Vagina (tissue), 2 donors: ENCODE measurements around the gene FAM98B. TPM values are rescaled to one million over a fixed set of nuclear protein-coding genes. Genes with fewer than 3 reads are reported as not detected.

Experiments
- DNase-seq, 2 donors: peaks; one replicate each; pipeline ENCODE4 v3.0.0-alpha.2; 2017; ENCODE audit errors: extremely low spot score in 2 of 2
- H3K27ac ChIP-seq: fragments of 200-600 bp; sonication (generic); one replicate; pipeline ENCODE4 v1.5.1; 2019
- H3K27me3 ChIP-seq: fragments of 200-600 bp; sonication (generic); one replicate; pipeline ENCODE4 v1.5.1; 2019
- H3K36me3 ChIP-seq, 2 donors: fragments of 200-600 bp; sonication (generic); one replicate each; pipeline ENCODE4 v1.5.1; 2017 to 2019
- H3K4me1 ChIP-seq: fragments of 200-600 bp; sonication (generic); one replicate; pipeline ENCODE4 v1.5.1; 2019
- H3K4me3 ChIP-seq, 2 donors: fragments of 200-600 bp; sonication (generic); 1 replicate in 1 of 2; 2 replicates in 1 of 2; pipeline ENCODE4 v1.5.1; 2016 to 2019
- H3K9me3 ChIP-seq: fragments of 200-600 bp; sonication (generic); one replicate; pipeline ENCODE4 v1.5.1; 2019
- CTCF ChIP-seq, 3 experiments: fragments of 450-650 bp in 2 of 3; fragments of 200-600 bp in 1 of 3; sonication (generic) in 1 of 3; IDR thresholded peaks; one replicate each; pipeline ENCODE4 v1.5.1; 2017 to 2019; ENCODE audit warnings: antibody characterized with exemption in 3 of 3, mild to moderate bottlenecking in 2 of 3, moderate library complexity in 2 of 3
- POLR2A ChIP-seq, 2 donors: fragments of 450-650 bp; IDR thresholded peaks; one replicate each; pipeline ENCODE4 v1.6.1; 2017; ENCODE audit warnings: antibody characterized with exemption in 2 of 2, mild to moderate bottlenecking in 2 of 2, moderate library complexity in 2 of 2
- POLR2AphosphoS5 ChIP-seq, 2 donors: sonication (generic); formaldehyde crosslinking; IDR thresholded peaks; one replicate each; pipeline ENCODE4 v1.9.0; 2017; ENCODE audit warnings: antibody characterized with exemption in 2 of 2, mild to moderate bottlenecking in 2 of 2, low read depth in 1 of 2; ENCODE audit not compliant: insufficient read depth in 1 of 2
- intact Hi-C: fragments of 100-400 bp; cut with DNase I; formaldehyde crosslinking; loops from one replicate; pipeline ENCODE4 v1.15.1; 2023
- total RNA-seq: library from RNA; depleted of rRNA; stranded (reverse); fragments of >200 nt; gene quantifications from one replicate; pipeline ENCODE4 v1.2.3, GENCODE V29; 2016

The FAM98B gene
- total RNA-seq, 1 donor from 2014 or later, result 18.7 TPM

GRCh38 chr15:38486936-38487335, 33.0 kb downstream of the FAM98B start:
- intact Hi-C loops, result no loop called here
- Histone ChIP-seq H3K4me1 (no peaks in the 10 kb centered on the region), H3K36me3 (peaks cover 0 to 11% of the 10 kb centered on the region in 2 donors), H3K4me3 (no peak overlapping the region), H3K9me3 (no peaks in the 10 kb centered on the region), H3K27ac (no peak overlapping the region), H3K27me3 (no peaks in the 10 kb centered on the region)
- no peak for TF ChIP-seq POLR2AphosphoS5 (IDR thresholded peaks at IDR 0.05; ENCODE audit: insufficient read depth in 1 of 2, low read depth in 1 of 2)
- TF ChIP-seq POLR2A (IDR thresholded peaks at IDR 0.05), result no peak
- TF ChIP-seq CTCF (IDR thresholded peaks at IDR 0.05), result no peak
- no peak for DNase-seq

- no peaks in the 10 kb centered on the region for H3K9me3 ChIP-seq
- H3K27me3 ChIP-seq, result no peaks in the 10 kb centered on the region
- intact Hi-C loops, result no loop called here
- DNase-seq, result no peak
- H3K4me1 ChIP-seq, result no peaks in the 10 kb centered on the region
- TF ChIP-seq CTCF (IDR thresholded peaks at IDR 0.05), result no peak
- TF ChIP-seq POLR2AphosphoS5 (IDR thresholded peaks at IDR 0.05; ENCODE audit: insufficient read depth in 1 of 2, low read depth in 1 of 2), result no peak
- no peak overlapping the region for H3K4me3 ChIP-seq
- H3K36me3 ChIP-seq, result peaks cover 0 to 11% of the 10 kb centered on the region in 2 donors
- H3K27ac ChIP-seq, result no peak overlapping the region
These were observed 33.5 kb downstream of the FAM98B start for GRCh38 chr15:38487378-38487777.

- no peak overlapping the region for H3K27ac ChIP-seq
- no peak for TF ChIP-seq POLR2AphosphoS5 (IDR thresholded peaks at IDR 0.05; ENCODE audit: insufficient read depth in 1 of 2, low read depth in 1 of 2)
- TF ChIP-seq POLR2A (IDR thresholded peaks at IDR 0.05), result no peak
- TF ChIP-seq CTCF (IDR thresholded peaks at IDR 0.05), result no peak
These were observed 36.5 kb downstream of the FAM98B start for GRCh38 chr15:38490242-38490922.

GRCh38 chr15:38496151-38496550, 42.2 kb downstream of the FAM98B start:
- Histone ChIP-seq H3K4me1 (no peaks in the 10 kb centered on the region), H3K27ac (no peak overlapping the region), H3K36me3 (no peaks in the 10 kb centered on the region), H3K27me3 (no peaks in the 10 kb centered on the region), H3K4me3 (no peak overlapping the region), H3K9me3 (no peaks in the 10 kb centered on the region)
- no peak for DNase-seq
- TF ChIP-seq POLR2A (IDR thresholded peaks at IDR 0.05) (no peak), CTCF (IDR thresholded peaks at IDR 0.05) (no peak), POLR2AphosphoS5 (IDR thresholded peaks at IDR 0.05; ENCODE audit: insufficient read depth in 1 of 2, low read depth in 1 of 2) (no peak)
- intact Hi-C loops, result no loop called here

More at GRCh38 chr15:38490242-38490922, 36.5 kb downstream of the FAM98B start:
- no peak overlapping the region for H3K4me3 ChIP-seq
- H3K27me3 ChIP-seq, result no peaks in the 10 kb centered on the region
- H3K36me3 ChIP-seq, result peaks cover 0 to 11% of the 10 kb centered on the region in 2 donors
- H3K9me3 ChIP-seq, result no peaks in the 10 kb centered on the region
- DNase-seq, result no peak
- no peaks in the 10 kb centered on the region for H3K4me1 ChIP-seq
- intact Hi-C loops, result no loop called here

DNA sequence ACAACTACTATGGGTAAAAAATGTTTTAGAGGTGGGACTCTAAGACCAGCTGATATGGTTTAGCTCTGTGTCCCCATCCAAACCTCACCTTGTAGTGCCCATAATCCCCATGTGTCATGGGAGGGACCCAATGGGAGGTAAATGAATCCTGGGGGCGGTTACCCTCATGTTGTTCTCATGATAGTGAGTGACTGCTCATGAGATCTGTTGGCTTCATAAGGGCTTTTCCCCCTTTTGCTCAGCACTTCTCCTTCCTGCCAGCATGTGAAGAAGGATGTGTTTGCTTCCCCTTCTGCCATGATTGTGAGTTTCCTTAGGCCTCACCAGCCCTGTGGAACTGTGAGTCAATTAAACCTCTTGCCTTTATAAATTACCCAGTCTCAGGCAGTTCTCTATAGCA, 45.7 kb downstream of the FAM98B start:
- H3K4me1 ChIP-seq, result no peaks in the 10 kb centered on the region
- intact Hi-C loops, result no loop called here
- TF ChIP-seq POLR2A (IDR thresholded peaks at IDR 0.05) (no peak), CTCF (IDR thresholded peaks at IDR 0.05) (no peak), POLR2AphosphoS5 (IDR thresholded peaks at IDR 0.05; ENCODE audit: insufficient read depth in 1 of 2, low read depth in 1 of 2) (no peak)
- H3K4me3 ChIP-seq, result no peak overlapping the region
- H3K27ac ChIP-seq, result no peak overlapping the region
- H3K27me3 ChIP-seq, result no peaks in the 10 kb centered on the region
- DNase-seq, result no peak
- no peaks in the 10 kb centered on the region for H3K36me3 ChIP-seq
- H3K9me3 ChIP-seq, result no peaks in the 10 kb centered on the region
